AG04450 (cell line): Measurements from ENCODE around the gene ART3. TPM values are rescaled to one million over a fixed set of nuclear protein-coding genes. Genes with fewer than 3 reads are reported as not detected.

Experiments
- CTCF ChIA-PET: fragments of 300-600, 350-600 bp; formaldehyde crosslinking; extraction: SDS; loops from one replicate; lab custom pipeline; 2022; ENCODE audit warnings: antibody characterized with exemption, inconsistent platforms; lab: Charles Lee
- POLR2A ChIA-PET: fragments of 350-600 bp; formaldehyde crosslinking; extraction: SDS; loops from one replicate; lab custom pipeline; 2021; ENCODE audit warnings: antibody characterized with exemption, inconsistent platforms; lab: Yijun Ruan, JAX
- DNase-seq: peaks from one replicate; pipeline ENCODE4 v3.0.0-alpha.2; 2011; ENCODE audit warnings: low read depth, low spot score
- H3K27ac ChIP-seq: one replicate; pipeline ENCODE4 v1.5.1; 2012; ENCODE audit warnings: low read depth, low read length, control low read depth
- H3K27me3 ChIP-seq: one replicate; pipeline ENCODE4 v1.6.0; 2012; ENCODE audit warnings: low read length; ENCODE audit not compliant: control insufficient read depth, insufficient read depth
- H3K4me3 ChIP-seq: 2 replicates; pipeline ENCODE4 v1.5.1; 2011; ENCODE audit warnings: mild to moderate bottlenecking, low read depth, low read length, control low read depth
- H3K9me3 ChIP-seq: 2 replicates; pipeline ENCODE4 v1.5.1; 2012; ENCODE audit warnings: low read length; ENCODE audit not compliant: control insufficient read depth, insufficient read depth
- CTCF ChIP-seq: IDR thresholded peaks from 2 replicates; pipeline ENCODE4 v1.5.1; 2011; ENCODE audit warnings: low read depth, low read length, control low read depth, inconsistent platforms
- polyA minus RNA-seq: library from RNA; depleted of rRNA, polyadenylated mRNA; stranded (reverse); fragments of >200 nt; gene quantifications from 2 replicates; pipeline ENCODE4 v1.2.3, GENCODE V29; 2011; rRNA and poly(A)+ RNA removed
- polyA plus RNA-seq: library from polyadenylated mRNA; depleted of rRNA; stranded (reverse); fragments of >200 nt; gene quantifications from 2 replicates; pipeline ENCODE4 v1.2.3, GENCODE V29; 2011; rRNA removed

The ART3 gene
- polyA plus RNA-seq (0.20 TPM in 1 of 2 replicates, not detected in the other), polyA minus RNA-seq (not detected in 2 replicates)

- no peak within 1 kb of the TSS for H3K27ac ChIP-seq
- ChIA-PET POLR2A (no interaction called here), CTCF (interaction anchor here (2.4 to 3.4 kb wide), 2 partner anchors 13 to 78 kb away, joined by 12 to 21 read pairs; no protein-coding TSS in a partner anchor)
- H3K4me3 ChIP-seq: no peak within 1 kb of the TSS
- no peak for DNase-seq
- no peaks in the 10 kb centered on the region for H3K9me3 ChIP-seq
- no peak for TF ChIP-seq CTCF
- H3K27me3 ChIP-seq: peaks cover 5% of the 10 kb centered on the region
These were observed at the start of gene ART3 for GRCh38 chr4:76074468-76074867. Gene ART3, plus strand, starts transcription at chr4:76074709. Its CDS starts 1,181 bp downstream, at chr4:76075890.

GRCh38 chr4:76028350-76028765 is 46.2 kb upstream of the ART3 start:
- ChIA-PET CTCF (no interaction called here), POLR2A (interaction anchor here (0.7 kb wide), 1 partner anchor 11 kb away, joined by 3 read pairs; no protein-coding TSS in a partner anchor)
- Histone ChIP-seq H3K9me3 (no peaks in the 10 kb centered on the region), H3K4me3 (peak overlapping the region; percentile 44), H3K27me3 (no peaks in the 10 kb centered on the region), H3K27ac (no peak overlapping the region)
- no peak for DNase-seq
- no peak for TF ChIP-seq CTCF

- CTCF ChIA-PET: no interaction called here
- TF ChIP-seq CTCF: no peak
These were observed 45.2 kb upstream of the ART3 start for GRCh38 chr4:76029300-76029699.

GRCh38 chr4:76035141-76035540 is 39.4 kb upstream of the ART3 start:
- TF ChIP-seq CTCF: no peak
- Histone ChIP-seq H3K4me3 (no peak overlapping the region), H3K27me3 (no peaks in the 10 kb centered on the region), H3K27ac (no peak overlapping the region), H3K9me3 (no peaks in the 10 kb centered on the region)
- no peak for DNase-seq
- POLR2A ChIA-PET: no interaction called here
- CTCF ChIA-PET: interaction anchor here (2.5 kb wide), 1 partner anchor 39 kb away, joined by 8 read pairs; no protein-coding TSS in a partner anchor

More at GRCh38 chr4:76029300-76029699, 45.2 kb upstream of the ART3 start:
- H3K27me3 ChIP-seq: no peaks in the 10 kb centered on the region
- H3K27ac ChIP-seq: no peak overlapping the region
- DNase-seq: no peak
- no peak overlapping the region for H3K4me3 ChIP-seq
- H3K9me3 ChIP-seq: no peaks in the 10 kb centered on the region
- POLR2A ChIA-PET: no interaction called here

- Histone ChIP-seq H3K27ac (no peak within 1 kb of the TSS), H3K4me3 (no peak within 1 kb of the TSS), H3K27me3 (no peaks in the 10 kb centered on the region), H3K9me3 (no peaks in the 10 kb centered on the region)
- DNase-seq: no peak
- ChIA-PET CTCF (interaction anchor here (2.5 kb wide), 1 partner anchor 40 kb away, joined by 8 read pairs; no protein-coding TSS in a partner anchor), POLR2A (interaction anchor here (0.5 kb wide), 1 partner anchor 67 kb away, joined by 4 read pairs; no protein-coding TSS in a partner anchor)
- TF ChIP-seq CTCF: no peak
These were observed 38.6 kb upstream of the ART3 start, which contains the start of gene CXCL11 for GRCh38 chr4:76035799-76036380. Gene CXCL11, minus strand, starts transcription at chr4:76036070. Its CDS starts 83 bp downstream, at chr4:76035987.
